Pons (tissue), 1 donor: ENCODE measurements around the gene GJC2.
"Not testable (repeated sequence)": the region's sequence is repeated elsewhere in the genome, so short reads cannot be mapped to it uniquely, and the experiment has no call there.

Experiments used
- DNase-seq: peaks from one replicate; pipeline ENCODE4 v3.0.0-alpha.2; 2016; ENCODE audit warnings: low spot score

Gene GJC2

GRCh38 chr1:228149406-228150119 is at the start of gene GJC2:
Gene GJC2 (plus strand): TSS chr1:228149930. CDS start chr1:228157759, 7,829 bp downstream.
- DNase-seq: peak; percentile 86

- DNase-seq: no peak
Measured at GRCh38 chr1:228100822-228101613, 48.7 kb upstream of the GJC2 start.

GRCh38 chr1:228101614-228101993 is 48.1 kb upstream of the GJC2 start:
- no peak for DNase-seq

- no peak for DNase-seq
Measured at GRCh38 chr1:228101994-228102790, 47.5 kb upstream of the GJC2 start.

GRCh38 chr1:228102791-228103620 is 46.7 kb upstream of the GJC2 start, which contains the start of gene C1orf35:
Gene C1orf35 (minus strand): TSS chr1:228103325. CDS start chr1:228103227, 98 bp downstream.
- DNase-seq: peak; percentile 81

- DNase-seq: no peak
Measured at GRCh38 chr1:228104526-228105269, 45.0 kb upstream of the GJC2 start.

- DNase-seq: no peak
Measured at GRCh38 chr1:228105270-228105995, 44.3 kb upstream of the GJC2 start.

GRCh38 chr1:228105996-228106799 is 43.5 kb upstream of the GJC2 start:
- DNase-seq: no peak

- no peak for DNase-seq
Measured at GRCh38 chr1:228106800-228107054, 43.0 kb upstream of the GJC2 start.

- DNase-seq: no peak
Measured at GRCh38 chr1:228107636-228108035, 42.1 kb upstream of the GJC2 start.

- DNase-seq: no peak
Measured at GRCh38 chr1:228108055-228108690, 41.6 kb upstream of the GJC2 start.

GRCh38 chr1:228108742-228109072 is 41.0 kb upstream of the GJC2 start:
- no peak for DNase-seq

- peak; percentile 97 for DNase-seq
Measured at GRCh38 chr1:228109073-228109961, 40.4 kb upstream of the GJC2 start, which contains the start of gene MRPL55. Gene MRPL55 (minus strand): TSS chr1:228109299. CDS start chr1:228108260, 1,039 bp downstream.

- DNase-seq: no peak
Measured at GRCh38 chr1:228109962-228110488, 39.7 kb upstream of the GJC2 start.

GRCh38 chr1:228110556-228110955 is 39.2 kb upstream of the GJC2 start:
- no peak for DNase-seq

GRCh38 chr1:228111315-228111714 is 38.4 kb upstream of the GJC2 start:
- not testable (repeated sequence) for DNase-seq

GRCh38 chr1:228112167-228112566 is 37.6 kb upstream of the GJC2 start:
- DNase-seq: no peak

GRCh38 chr1:228112617-228113016 is 37.1 kb upstream of the GJC2 start:
- no peak for DNase-seq
